Retinal pigment epithelial cell (primary cell): ENCODE data around the gene GLCCI1.
A peak's percentile ranks its signal among the peaks of the same experiment; 100 is the strongest.

Experiments
- DNase-seq: peaks from one replicate; pipeline ENCODE4 v3.0.0-alpha.2; 2010; ENCODE audit warnings: low read depth
- H3K4me3 ChIP-seq: 2 replicates; pipeline ENCODE4 v1.5.1; 2011; ENCODE audit warnings: mild to moderate bottlenecking, low read length, control low read depth, moderate library complexity
- CTCF ChIP-seq: conservative IDR thresholded peaks from 2 replicates; pipeline ENCODE4 v1.5.1; 2011; ENCODE audit warnings: low read depth, low read length, control low read depth, inconsistent platforms

GLCCI1 gene

DNA sequence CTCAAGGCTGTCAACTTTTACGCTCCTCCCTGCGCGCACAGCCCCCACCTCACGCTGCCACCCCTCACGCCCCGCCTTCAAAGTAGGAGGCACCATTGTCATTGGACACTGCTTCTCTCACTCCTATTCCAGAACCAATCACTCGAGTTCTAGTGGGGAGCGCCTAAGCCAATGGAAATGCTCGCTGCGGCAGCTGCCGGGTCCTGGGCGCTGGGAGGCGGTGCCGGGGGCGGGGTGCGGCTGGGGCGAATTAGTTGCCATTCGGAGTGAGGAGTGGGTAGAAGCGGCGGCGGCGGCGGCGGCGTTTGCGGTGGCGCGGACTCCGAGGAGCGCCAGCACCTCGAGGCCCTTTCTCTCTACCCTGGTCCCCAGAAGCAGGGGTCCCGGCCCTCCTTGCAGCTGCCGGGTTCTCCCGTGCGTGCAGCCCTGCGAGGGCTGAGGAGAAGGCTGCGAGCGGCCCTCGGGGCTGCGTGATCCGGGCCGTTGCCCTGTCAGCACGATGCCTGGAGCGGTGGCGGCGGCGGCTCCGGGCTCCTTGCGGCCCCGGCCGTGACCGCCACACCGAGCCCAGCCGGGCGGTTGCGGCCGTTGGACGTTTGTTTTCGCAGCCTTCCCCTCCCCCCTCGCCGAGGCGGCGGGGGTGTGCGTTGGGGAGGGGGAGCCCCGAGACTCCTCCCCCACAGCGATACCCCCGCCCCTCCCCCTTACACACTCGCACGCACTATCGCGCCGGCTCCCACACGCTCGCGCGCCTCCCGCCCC, at the start of gene GLCCI1:
GLCCI1 (plus strand) TSS at position 253 of the 762 bp plus-strand sequence. CDS start 555 bp downstream, outside the sequence.
- no peak for TF ChIP-seq CTCF
- peak; percentile 93 for DNase-seq
- H3K4me3 ChIP-seq = peak within 1 kb of the TSS; percentile 78

GRCh38 chr7:7919449-7919945, 49.1 kb upstream of the GLCCI1 start:
- TF ChIP-seq CTCF = no peak
- no peak for DNase-seq
- H3K4me3 ChIP-seq = no peak overlapping the region

DNA sequence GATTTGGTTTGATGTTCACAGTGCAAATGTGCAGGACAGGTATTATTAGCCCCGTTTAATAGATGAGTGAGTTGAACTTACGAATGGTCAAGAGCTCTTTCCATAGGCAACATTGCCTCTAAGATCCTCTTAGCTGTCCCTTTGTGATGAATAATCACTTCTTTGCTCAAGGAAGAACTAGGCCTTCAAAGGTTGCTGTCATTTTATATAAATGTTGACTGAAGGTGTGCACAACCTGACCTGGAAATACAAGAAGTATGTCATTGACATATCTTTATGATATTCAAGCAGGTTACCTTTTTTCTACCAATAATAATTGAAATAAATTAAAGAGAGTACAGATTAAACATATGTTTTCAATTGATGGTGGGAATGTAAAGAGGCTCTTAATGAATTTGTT, 48.5 kb upstream of the GLCCI1 start:
- no peak for TF ChIP-seq CTCF
- DNase-seq = no peak
- no peak overlapping the region for H3K4me3 ChIP-seq

DNA sequence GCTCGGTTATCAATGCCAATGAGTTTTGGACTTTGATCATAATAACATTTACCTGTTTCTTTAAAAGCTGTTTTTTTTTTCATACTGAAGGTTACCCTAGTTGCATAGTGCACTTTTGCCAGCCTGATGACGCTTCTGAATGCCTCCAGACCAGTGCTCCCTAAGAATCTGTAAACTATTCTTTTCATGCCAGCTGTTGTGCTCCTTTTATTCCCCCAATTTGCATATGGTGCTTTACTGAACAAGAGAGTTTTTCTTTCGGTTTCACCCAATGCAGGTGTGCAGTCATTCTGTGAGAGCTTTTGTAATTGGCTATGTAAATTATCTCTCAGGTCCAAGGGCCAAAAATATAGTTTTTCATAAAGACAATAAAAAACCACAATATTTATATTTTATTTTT, 48.1 kb upstream of the GLCCI1 start:
- H3K4me3 ChIP-seq = no peak overlapping the region
- DNase-seq = no peak
- TF ChIP-seq CTCF = no peak

DNA sequence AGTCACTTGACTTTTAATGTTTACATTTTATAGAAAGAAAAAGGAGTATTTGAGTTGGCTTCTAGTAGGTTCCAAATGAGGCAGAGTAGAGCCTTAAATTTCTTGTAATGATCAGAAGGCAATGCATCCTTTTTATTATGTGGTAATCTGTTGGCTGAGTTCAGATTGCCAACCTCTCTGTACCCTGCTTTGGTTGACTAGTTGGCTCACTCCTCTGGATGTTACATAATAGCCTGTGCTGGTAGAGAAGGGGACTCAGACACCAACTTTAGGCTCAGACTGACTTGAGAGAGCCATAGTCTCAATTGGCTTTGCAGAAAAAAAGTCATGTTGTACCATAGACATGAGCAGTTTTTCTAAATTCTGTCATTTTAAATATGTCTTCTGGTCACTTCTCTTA, 46.8 kb upstream of the GLCCI1 start:
- H3K4me3 ChIP-seq = no peak overlapping the region
- no peak for DNase-seq
- no peak for TF ChIP-seq CTCF

DNA sequence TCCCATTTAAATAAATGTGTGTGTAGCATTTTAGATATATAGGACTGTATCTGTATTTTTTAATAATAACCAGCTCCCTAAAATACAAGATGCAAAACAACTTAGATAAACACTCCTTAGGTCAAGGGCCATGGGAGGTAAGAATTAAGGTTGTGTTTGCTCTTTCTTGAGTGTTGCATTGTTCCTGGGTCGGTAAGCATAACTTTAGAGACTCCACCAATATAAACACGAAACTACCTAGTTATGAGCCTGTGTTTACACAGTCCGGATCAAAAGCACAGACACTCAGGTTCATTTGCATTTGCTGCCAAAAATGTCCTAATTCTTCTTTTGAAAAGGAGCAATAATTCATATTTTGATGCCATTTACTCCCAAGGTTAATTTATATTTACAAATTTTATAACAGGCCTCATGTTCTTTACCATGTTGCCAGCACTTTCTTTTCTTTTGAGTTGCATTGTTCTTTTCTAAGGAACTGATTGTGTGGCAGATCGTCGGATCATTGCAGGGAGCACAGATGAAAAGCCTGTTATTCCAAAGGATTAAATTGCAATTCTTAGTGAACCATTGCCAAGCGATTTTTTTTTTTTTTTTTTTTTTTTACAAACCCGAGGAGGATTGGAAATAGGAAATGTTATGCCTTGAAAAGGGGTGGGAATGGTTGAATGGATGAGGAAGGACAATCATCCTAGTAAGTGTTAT, 45.8 kb upstream of the GLCCI1 start:
- H3K4me3 ChIP-seq = no peak overlapping the region
- peak; percentile 33 for DNase-seq
- TF ChIP-seq CTCF = no peak
